ENCODE measurements around the gene CST8.

GRCh38 chr20:23482138-23482537, 8.8 kb upstream of the CST8 start:
- TF ChIP-seq POLR2A (IDR thresholded peaks at IDR 0.05) (no peak), CTCF (IDR thresholded peaks at IDR 0.05) (no peak), EP300 (IDR thresholded peaks at IDR 0.05) (no peak)
